ENCODE results near the gene FTSJ3. TPM values are rescaled to one million over a fixed set of nuclear protein-coding genes. Genes with fewer than 3 reads are reported as not detected.
"Not testable (repeated sequence)": the region's sequence is repeated elsewhere in the genome, so short reads cannot be mapped to it uniquely, and the experiment has no call there.

The FTSJ3 gene
- total RNA-seq, 1 donor from 2014 or later, result 50.2 TPM

- TF ChIP-seq CTCF (IDR thresholded peaks at IDR 0.05; ENCODE audit: insufficient read depth, low read depth, low read length) (no peak), EZH2 (IDR thresholded peaks at IDR 0.05; ENCODE audit: insufficient read depth, low read length) (no peak)
- H3K4me3 Mint-ChIP-seq (ENCODE audit: unreplicated experiment), result no peak overlapping the region
- H4K20me1 ChIP-seq (ENCODE audit: insufficient read depth, low read length), result peaks cover 17% of the 10 kb centered on the region
- H3K9me3 ChIP-seq (ENCODE audit: insufficient read depth, low read depth, low read length), result no peaks in the 10 kb centered on the region
- H3K4me1 ChIP-seq (ENCODE audit: insufficient read depth, low read length), result no peaks in the 10 kb centered on the region
- H3K27me3 Mint-ChIP-seq (ENCODE audit: low read depth, unreplicated experiment), result no peaks in the 10 kb centered on the region
- peaks cover 2% of the 10 kb centered on the region for H3K36me3 Mint-ChIP-seq (ENCODE audit: low read depth, unreplicated experiment)
- H3K4me2 ChIP-seq (ENCODE audit: low read length), result no peak overlapping the region
- no peak overlapping the region for H3K27ac Mint-ChIP-seq (ENCODE audit: unreplicated experiment)
- no peak overlapping the region for H3K27ac ChIP-seq (ENCODE audit: low read depth, low read length)
- DNase-seq (ENCODE audit: low read depth), result no peak
- H3K9me3 Mint-ChIP-seq (ENCODE audit: unreplicated experiment), result no peaks in the 10 kb centered on the region
- peaks cover 41% of the 10 kb centered on the region for H3K79me2 ChIP-seq (ENCODE audit: insufficient read depth, low read length)
- H3K4me3 ChIP-seq (ENCODE audit: insufficient read depth, low read depth, low read length), result no peak overlapping the region
- H3K9ac ChIP-seq (ENCODE audit: low read length), result no peak overlapping the region
- FAIRE-seq, result no peak
- H3K4me1 Mint-ChIP-seq (ENCODE audit: low read depth, unreplicated experiment), result no peaks in the 10 kb centered on the region
- no peak overlapping the region for H2AFZ ChIP-seq (ENCODE audit: low read depth, low read length)
- no peaks in the 10 kb centered on the region for H3K27me3 ChIP-seq (ENCODE audit: insufficient read depth, low read length)
- peaks cover 69% of the 10 kb centered on the region for H3K36me3 ChIP-seq (ENCODE audit: insufficient read depth, low read length)
These were observed 26.7 kb downstream of the FTSJ3 start for GRCh38 chr17:63800783-63801182.

GRCh38 chr17:63798572-63799106 is 28.8 kb downstream of the FTSJ3 start:
- H3K9ac ChIP-seq (ENCODE audit: low read length), result no peak overlapping the region
- H3K4me3 ChIP-seq (ENCODE audit: insufficient read depth, low read depth, low read length), result no peak overlapping the region
- H3K79me2 ChIP-seq (ENCODE audit: insufficient read depth, low read length), result peaks cover 51% of the 10 kb centered on the region
- TF ChIP-seq CTCF (IDR thresholded peaks at IDR 0.05; ENCODE audit: insufficient read depth, low read depth, low read length) (no peak), EZH2 (IDR thresholded peaks at IDR 0.05; ENCODE audit: insufficient read depth, low read length) (no peak)
- Mint-ChIP-seq H3K27ac (ENCODE audit: unreplicated experiment) (no peak overlapping the region), H3K9me3 (ENCODE audit: unreplicated experiment) (no peaks in the 10 kb centered on the region), H3K27me3 (ENCODE audit: low read depth, unreplicated experiment) (no peaks in the 10 kb centered on the region), H3K4me3 (ENCODE audit: unreplicated experiment) (no peak overlapping the region), H3K4me1 (ENCODE audit: low read depth, unreplicated experiment) (no peaks in the 10 kb centered on the region), H3K36me3 (ENCODE audit: low read depth, unreplicated experiment) (peaks cover 7% of the 10 kb centered on the region)
- FAIRE-seq (no peak), DNase-seq (ENCODE audit: low read depth) (no peak)
- no peak overlapping the region for H3K27ac ChIP-seq (ENCODE audit: low read depth, low read length)
- H3K27me3 ChIP-seq (ENCODE audit: insufficient read depth, low read length), result no peaks in the 10 kb centered on the region
- peaks cover 29% of the 10 kb centered on the region for H4K20me1 ChIP-seq (ENCODE audit: insufficient read depth, low read length)
- peaks cover 79% of the 10 kb centered on the region for H3K36me3 ChIP-seq (ENCODE audit: insufficient read depth, low read length)
- no peaks in the 10 kb centered on the region for H3K4me1 ChIP-seq (ENCODE audit: insufficient read depth, low read length)
- no peaks in the 10 kb centered on the region for H3K9me3 ChIP-seq (ENCODE audit: insufficient read depth, low read depth, low read length)
- H2AFZ ChIP-seq (ENCODE audit: low read depth, low read length), result no peak overlapping the region
- no peak overlapping the region for H3K4me2 ChIP-seq (ENCODE audit: low read length)

DNA sequence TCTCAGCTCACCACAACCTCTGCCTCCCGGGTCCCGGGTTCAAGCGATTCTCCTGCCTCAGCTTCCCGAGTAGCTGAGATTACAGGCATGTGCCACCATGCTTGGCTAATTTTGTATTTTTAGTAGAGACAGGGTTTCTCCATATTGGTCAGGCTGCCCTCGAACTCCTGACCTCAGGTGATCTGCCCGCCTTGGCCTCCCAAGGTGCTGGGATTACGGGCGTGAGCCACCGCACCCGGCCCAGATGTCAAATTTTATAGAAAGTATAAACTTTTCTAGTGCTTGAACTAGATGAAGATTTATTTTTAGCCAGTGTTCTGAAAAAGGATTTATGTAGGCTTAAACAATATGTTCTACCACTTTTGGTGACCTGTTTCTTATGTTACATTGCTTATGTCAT is 31.1 kb downstream of the FTSJ3 start:
- not testable (repeated sequence) for H3K4me3 ChIP-seq (ENCODE audit: insufficient read depth, low read depth, low read length); H3K4me1 Mint-ChIP-seq (ENCODE audit: low read depth, unreplicated experiment); H3K4me2 ChIP-seq (ENCODE audit: low read length); FAIRE-seq; H3K9ac ChIP-seq (ENCODE audit: low read length); H3K4me1 ChIP-seq (ENCODE audit: insufficient read depth, low read length); DNase-seq (ENCODE audit: low read depth); H3K27me3 ChIP-seq (ENCODE audit: insufficient read depth, low read length); H3K27me3 Mint-ChIP-seq (ENCODE audit: low read depth, unreplicated experiment); H3K9me3 ChIP-seq (ENCODE audit: insufficient read depth, low read depth, low read length); H3K36me3 Mint-ChIP-seq (ENCODE audit: low read depth, unreplicated experiment); H3K27ac ChIP-seq (ENCODE audit: low read depth, low read length); H2AFZ ChIP-seq (ENCODE audit: low read depth, low read length); H3K27ac Mint-ChIP-seq (ENCODE audit: unreplicated experiment); H3K9me3 Mint-ChIP-seq (ENCODE audit: unreplicated experiment); H3K4me3 Mint-ChIP-seq (ENCODE audit: unreplicated experiment)
- Histone ChIP-seq H3K36me3 (ENCODE audit: insufficient read depth, low read length) (peaks cover 72% of the 10 kb centered on the region), H4K20me1 (ENCODE audit: insufficient read depth, low read length) (peaks cover 38% of the 10 kb centered on the region), H3K79me2 (ENCODE audit: insufficient read depth, low read length) (peaks cover 62% of the 10 kb centered on the region)

All from astrocyte (in vitro differentiated cells and primary cell).